Activated CD4-positive, alpha-beta T cell treated with anti-CD3 and anti-CD28 coated beads, Interleukin-2, amount 50 U/mL, for 48 hours (primary cell): Measurements from ENCODE around the gene NET1.
"Not testable (repeated sequence)": the region's sequence is repeated elsewhere in the genome, so short reads cannot be mapped to it uniquely, and the experiment has no call there.

Experiments
- DNase-seq, 2 experiments: peaks; one replicate each; pipeline ENCODE4 v3.0.0-alpha.2; 2020

NET1 gene

GRCh38 chr10:5400468-5401240 is 11.7 kb upstream of the NET1 start:
- DNase-seq: no peak

GRCh38 chr10:5402798-5403197 is 9.6 kb upstream of the NET1 start:
- no peak for DNase-seq

- DNase-seq: no peak
Measured at GRCh38 chr10:5404208-5405041, 7.9 kb upstream of the NET1 start, which contains the start of gene TUBAL3. Gene TUBAL3, minus strand, starts transcription at chr10:5404828. Its CDS starts 36 bp downstream, at chr10:5404792.

- DNase-seq: no peak
Measured at GRCh38 chr10:5406918-5407317, 5.4 kb upstream of the NET1 start.

GRCh38 chr10:5410787-5411186 is 1.6 kb upstream of the NET1 start:
- not testable (repeated sequence) for DNase-seq

GRCh38 chr10:5411941-5412276 is 448 bp upstream of the NET1 start:
- no peak for DNase-seq

GRCh38 chr10:5413012-5413938 is 918 bp downstream of the NET1 start:
- peak; percentile 3 to 5 for DNase-seq

- DNase-seq: no peak
Measured at GRCh38 chr10:5416981-5417380, 4.6 kb downstream of the NET1 start.

- no peak for DNase-seq
Measured at GRCh38 chr10:5418584-5418983, 6.2 kb downstream of the NET1 start.

GRCh38 chr10:5419466-5420094 is 7.2 kb downstream of the NET1 start:
- DNase-seq: no peak

GRCh38 chr10:5423771-5424170 is 11.4 kb downstream of the NET1 start:
- no peak for DNase-seq

- no peak for DNase-seq
Measured at GRCh38 chr10:5424751-5425150, 12.4 kb downstream of the NET1 start.

GRCh38 chr10:5428133-5428532 is 15.8 kb downstream of the NET1 start:
- DNase-seq: no peak

GRCh38 chr10:5433182-5433581 is 20.8 kb downstream of the NET1 start:
- no peak for DNase-seq

- no peak for DNase-seq
Measured at GRCh38 chr10:5434017-5434753, 21.8 kb downstream of the NET1 start.

GRCh38 chr10:5435328-5435727 is 23.0 kb downstream of the NET1 start:
- DNase-seq: no peak

- DNase-seq: no peak
Measured at GRCh38 chr10:5440206-5440605, 27.8 kb downstream of the NET1 start.

- no peak for DNase-seq
Measured at GRCh38 chr10:5441106-5441505, 28.7 kb downstream of the NET1 start.

GRCh38 chr10:5442065-5442989 is 30.0 kb downstream of the NET1 start:
- DNase-seq: peak in 1 of 2 experiments; percentile 18

- no peak for DNase-seq
Measured at GRCh38 chr10:5442990-5443370, 30.6 kb downstream of the NET1 start.

- no peak for DNase-seq
Measured at GRCh38 chr10:5443429-5443828, 31.1 kb downstream of the NET1 start.
